PC-3 (cell line): ENCODE results near the gene STXBP5L.

ENCODE experiments used
- CTCF ChIP-seq: fragments of 300-600 bp; sonication (generic); conservative IDR thresholded peaks from 2 replicates; pipeline ENCODE4 v1.5.1; 2017; ENCODE audit warnings: antibody characterized with exemption, low read depth, mild to moderate bottlenecking, low read length
- EZH2 ChIP-seq: fragments of 300-600 bp; sonication (generic); IDR thresholded peaks from one replicate; pipeline ENCODE4 v1.6.1; 2017; ENCODE audit warnings: antibody characterized with exemption, mild to moderate bottlenecking, low read length; ENCODE audit not compliant: unreplicated experiment

DNA sequence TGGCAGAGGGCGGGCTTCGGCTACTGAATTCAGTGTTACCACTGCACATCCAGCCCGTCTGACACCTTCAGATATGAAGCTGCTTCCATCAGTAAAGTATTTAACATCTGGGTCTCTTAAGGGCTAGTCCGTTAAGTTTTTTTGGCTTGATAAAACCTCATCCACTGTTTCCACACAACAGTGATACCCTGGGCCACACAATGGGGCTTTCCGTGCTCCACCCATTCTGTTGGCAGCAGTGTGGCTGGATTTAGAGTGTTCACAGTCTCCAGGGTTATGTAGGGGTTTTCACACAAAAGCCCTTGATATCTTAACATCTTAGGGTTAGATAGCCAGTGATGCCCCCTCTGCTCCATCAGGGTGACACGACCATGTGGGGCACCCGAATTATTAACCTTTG lies 165.0 kb downstream of the STXBP5L start:
- TF ChIP-seq EZH2 (no peak), CTCF (no peak)
